HL-60 (cell line): Measurements from ENCODE around the gene ARHGAP26.

Experiments
- DNase-seq, 2 experiments: peaks; one replicate each; pipeline ENCODE4 v3.0.0-alpha.2; 2010 to 2020; ENCODE audit warnings: low read depth in 1 of 2, low spot score in 1 of 2
- H3K27ac ChIP-seq: fragments of 250-450 bp; sonication (Bioruptor Pico); replicated peaks from 2 replicates; pipeline ENCODE4 v1.5.1; 2020; ENCODE audit warnings: mild to moderate bottlenecking, moderate library complexity
- H3K27me3 ChIP-seq: fragments of 250-450 bp; sonication (Bioruptor Pico); 2 replicates; pipeline ENCODE4 v1.5.1; 2021; ENCODE audit warnings: mild to moderate bottlenecking, moderate library complexity; ENCODE audit not compliant: insufficient read depth, poor library complexity, severe bottlenecking
- H3K4me3 ChIP-seq: replicated peaks from 2 replicates; pipeline ENCODE4 v1.5.1; 2011; ENCODE audit warnings: mild to moderate bottlenecking, control low read depth, low read length; ENCODE audit not compliant: insufficient read depth
- GABPA ChIP-seq: IDR thresholded peaks from 2 replicates; pipeline ENCODE4 v1.6.1; 2012; ENCODE audit warnings: low read depth
- POLR2AphosphoS5 ChIP-seq: IDR thresholded peaks from 2 replicates; pipeline ENCODE4 v1.6.1; 2012; ENCODE audit warnings: low read depth
- SPI1 ChIP-seq: IDR thresholded peaks from 2 replicates; pipeline ENCODE4 v1.6.1; 2012; ENCODE audit warnings: low read depth, mild to moderate bottlenecking, borderline replicate concordance
- TF ChIP-seq, protein P1 (sequence below): IDR thresholded peaks from one replicate; pipeline ENCODE4 v1.5.1; 2011; ENCODE audit warnings: low read length, control low read depth, inconsistent platforms; ENCODE audit not compliant: insufficient read depth
- TF ChIP-seq, protein P2 (sequence below): IDR thresholded peaks from 2 replicates; pipeline ENCODE4 v1.6.1; 2012; ENCODE audit warnings: low read depth; ENCODE audit not compliant: insufficient replicate concordance

ARHGAP26 gene

GRCh38 chr5:143224672-143225071 lies 454.5 kb downstream of the ARHGAP26 start:
- Histone ChIP-seq H3K27me3 (no peaks in the 10 kb centered on the region), H3K4me3 (no peak overlapping the region), H3K27ac (no peak overlapping the region)
- DNase-seq: no peak
- TF ChIP-seq, protein P1, sequence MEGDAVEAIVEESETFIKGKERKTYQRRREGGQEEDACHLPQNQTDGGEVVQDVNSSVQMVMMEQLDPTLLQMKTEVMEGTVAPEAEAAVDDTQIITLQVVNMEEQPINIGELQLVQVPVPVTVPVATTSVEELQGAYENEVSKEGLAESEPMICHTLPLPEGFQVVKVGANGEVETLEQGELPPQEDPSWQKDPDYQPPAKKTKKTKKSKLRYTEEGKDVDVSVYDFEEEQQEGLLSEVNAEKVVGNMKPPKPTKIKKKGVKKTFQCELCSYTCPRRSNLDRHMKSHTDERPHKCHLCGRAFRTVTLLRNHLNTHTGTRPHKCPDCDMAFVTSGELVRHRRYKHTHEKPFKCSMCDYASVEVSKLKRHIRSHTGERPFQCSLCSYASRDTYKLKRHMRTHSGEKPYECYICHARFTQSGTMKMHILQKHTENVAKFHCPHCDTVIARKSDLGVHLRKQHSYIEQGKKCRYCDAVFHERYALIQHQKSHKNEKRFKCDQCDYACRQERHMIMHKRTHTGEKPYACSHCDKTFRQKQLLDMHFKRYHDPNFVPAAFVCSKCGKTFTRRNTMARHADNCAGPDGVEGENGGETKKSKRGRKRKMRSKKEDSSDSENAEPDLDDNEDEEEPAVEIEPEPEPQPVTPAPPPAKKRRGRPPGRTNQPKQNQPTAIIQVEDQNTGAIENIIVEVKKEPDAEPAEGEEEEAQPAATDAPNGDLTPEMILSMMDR: no peak
- TF ChIP-seq, protein P2, sequence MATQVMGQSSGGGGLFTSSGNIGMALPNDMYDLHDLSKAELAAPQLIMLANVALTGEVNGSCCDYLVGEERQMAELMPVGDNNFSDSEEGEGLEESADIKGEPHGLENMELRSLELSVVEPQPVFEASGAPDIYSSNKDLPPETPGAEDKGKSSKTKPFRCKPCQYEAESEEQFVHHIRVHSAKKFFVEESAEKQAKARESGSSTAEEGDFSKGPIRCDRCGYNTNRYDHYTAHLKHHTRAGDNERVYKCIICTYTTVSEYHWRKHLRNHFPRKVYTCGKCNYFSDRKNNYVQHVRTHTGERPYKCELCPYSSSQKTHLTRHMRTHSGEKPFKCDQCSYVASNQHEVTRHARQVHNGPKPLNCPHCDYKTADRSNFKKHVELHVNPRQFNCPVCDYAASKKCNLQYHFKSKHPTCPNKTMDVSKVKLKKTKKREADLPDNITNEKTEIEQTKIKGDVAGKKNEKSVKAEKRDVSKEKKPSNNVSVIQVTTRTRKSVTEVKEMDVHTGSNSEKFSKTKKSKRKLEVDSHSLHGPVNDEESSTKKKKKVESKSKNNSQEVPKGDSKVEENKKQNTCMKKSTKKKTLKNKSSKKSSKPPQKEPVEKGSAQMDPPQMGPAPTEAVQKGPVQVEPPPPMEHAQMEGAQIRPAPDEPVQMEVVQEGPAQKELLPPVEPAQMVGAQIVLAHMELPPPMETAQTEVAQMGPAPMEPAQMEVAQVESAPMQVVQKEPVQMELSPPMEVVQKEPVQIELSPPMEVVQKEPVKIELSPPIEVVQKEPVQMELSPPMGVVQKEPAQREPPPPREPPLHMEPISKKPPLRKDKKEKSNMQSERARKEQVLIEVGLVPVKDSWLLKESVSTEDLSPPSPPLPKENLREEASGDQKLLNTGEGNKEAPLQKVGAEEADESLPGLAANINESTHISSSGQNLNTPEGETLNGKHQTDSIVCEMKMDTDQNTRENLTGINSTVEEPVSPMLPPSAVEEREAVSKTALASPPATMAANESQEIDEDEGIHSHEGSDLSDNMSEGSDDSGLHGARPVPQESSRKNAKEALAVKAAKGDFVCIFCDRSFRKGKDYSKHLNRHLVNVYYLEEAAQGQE: no peak
- TF ChIP-seq POLR2AphosphoS5: no peak
- TF ChIP-seq GABPA: no peak
- TF ChIP-seq SPI1: no peak

DNA sequence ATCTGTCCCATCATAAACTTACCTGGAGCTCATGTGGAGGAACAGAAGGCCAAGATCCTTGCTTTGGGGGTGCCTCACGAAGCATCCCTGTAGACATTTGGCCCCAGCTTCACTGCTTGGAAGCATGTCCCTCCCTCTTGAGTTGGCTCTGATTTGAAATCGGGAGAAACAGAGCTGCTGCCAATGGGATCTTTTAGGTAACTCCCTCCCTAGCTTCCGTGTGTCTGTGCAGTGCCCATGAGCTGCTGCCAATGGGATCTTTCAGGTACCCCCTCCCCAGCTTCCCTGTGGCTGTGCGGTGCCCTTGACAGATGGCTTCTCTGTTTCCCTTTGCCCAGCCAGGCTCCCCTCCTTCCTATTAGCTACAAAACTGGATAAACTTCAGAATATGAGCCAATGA lies 455.3 kb downstream of the ARHGAP26 start:
- Histone ChIP-seq H3K27ac (no peak overlapping the region), H3K4me3 (no peak overlapping the region), H3K27me3 (no peaks in the 10 kb centered on the region)
- no peak for DNase-seq
- no peak for TF ChIP-seq POLR2AphosphoS5
- no peak for TF ChIP-seq GABPA
- TF ChIP-seq, protein P2: no peak
- TF ChIP-seq SPI1: no peak
- TF ChIP-seq, protein P1: no peak

DNA sequence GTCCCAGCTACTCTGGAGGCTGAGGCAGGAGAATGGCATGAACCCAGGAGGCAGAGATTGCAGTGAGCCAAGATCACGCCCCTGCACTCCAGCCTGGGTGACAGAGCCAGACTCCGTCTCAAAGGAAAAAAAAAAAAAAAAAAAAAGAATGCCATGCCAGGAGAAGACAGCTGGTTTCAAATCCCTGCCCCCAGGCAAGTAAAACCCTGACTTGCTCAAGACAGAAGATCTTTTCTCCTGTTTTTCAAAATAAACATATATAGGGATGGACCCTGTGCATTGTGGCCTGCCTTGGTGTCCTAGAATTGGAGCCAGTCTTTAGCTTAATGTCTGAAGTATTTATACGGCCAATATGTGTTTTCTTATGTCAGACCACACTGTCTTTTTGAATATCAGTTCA lies 456.2 kb downstream of the ARHGAP26 start:
- Histone ChIP-seq H3K27me3 (no peaks in the 10 kb centered on the region), H3K4me3 (no peak overlapping the region), H3K27ac (no peak overlapping the region)
- DNase-seq: no peak
- no peak for TF ChIP-seq POLR2AphosphoS5
- TF ChIP-seq, protein P2: no peak
- no peak for TF ChIP-seq SPI1
- TF ChIP-seq GABPA: no peak
- TF ChIP-seq, protein P1: no peak
